H1 (cell line): Measurements from ENCODE around the gene PPP1R13B. TPM values are rescaled to one million over a fixed set of nuclear protein-coding genes. Genes with fewer than 3 reads are reported as not detected.

Source experiments
- CTCF ChIA-PET: fragments of 300-600 bp; sonication (Branson Sonifier 250); formaldehyde crosslinking; loops from one replicate; lab custom pipeline; 2021; ENCODE audit not compliant: partially characterized antibody; lab: Charles Lee
- POLR2A ChIA-PET: fragments of 300-600 bp; sonication (Branson Sonifier 250); formaldehyde crosslinking; loops from one replicate; lab custom pipeline; 2021; ENCODE audit warnings: inconsistent platforms; ENCODE audit not compliant: partially characterized antibody; lab: Charles Lee
- DNase-seq, 2 experiments: peaks; one replicate each; pipeline versions ENCODE4 v3.0.0 to v3.0.0-alpha.2; 2010 to 2022; ENCODE audit warnings: low spot score in 2 of 2, low read depth in 1 of 2, mixed read lengths in 1 of 2
- FAIRE-seq: peaks from 2 replicates; lab custom pipeline; 2011; peaks lifted over from hg19 to GRCh38; lab: Jason Lieb, UNC
- H2AFZ ChIP-seq: 2 replicates; pipeline ENCODE4 v1.8.1; 2012; ENCODE audit warnings: low read length, inconsistent platforms
- H2AK5ac ChIP-seq: 2 replicates; pipeline ENCODE4 v1.6.1; 2013; ENCODE audit warnings: low read depth, low read length
- H2BK120ac ChIP-seq: replicated peaks from 2 replicates; pipeline ENCODE3; 2013; ENCODE audit warnings: low read depth, low read length, inconsistent platforms
- H2BK12ac ChIP-seq: 2 replicates; pipeline ENCODE4 v1.6.1; 2013; ENCODE audit warnings: low read depth, low read length
- H2BK15ac ChIP-seq: 2 replicates; pipeline ENCODE4 v1.6.1; 2013; ENCODE audit warnings: low read length
- H2BK20ac ChIP-seq: 2 replicates; pipeline ENCODE4 v1.6.1; 2013; ENCODE audit warnings: low read length
- H2BK5ac ChIP-seq: 2 replicates; pipeline ENCODE4 v1.6.1; 2013; ENCODE audit warnings: low read depth, low read length
- H3K14ac ChIP-seq: 2 replicates; pipeline ENCODE4 v1.6.1; 2013; ENCODE audit warnings: inconsistent platforms; ENCODE audit not compliant: insufficient read length
- H3K18ac ChIP-seq: 2 replicates; pipeline ENCODE4 v1.6.1; 2013; ENCODE audit warnings: low read length; ENCODE audit errors: extremely low read depth
- H3K23ac ChIP-seq: 2 replicates; pipeline ENCODE4 v1.6.1; 2013; ENCODE audit warnings: inconsistent platforms; ENCODE audit not compliant: insufficient read length
- H3K23me2 ChIP-seq: 2 replicates; pipeline ENCODE4 v1.6.1; 2013; ENCODE audit warnings: low read depth, low read length
- H3K27ac ChIP-seq: 2 replicates; pipeline ENCODE4 v1.6.1; 2011; ENCODE audit warnings: low read depth, low read length, inconsistent platforms
- H3K27me3 ChIP-seq, 4 experiments: replicated peaks in 1 of 4; 1 replicate in 1 of 4; 2 replicates in 3 of 4; pipeline versions ENCODE4 v1.6.1 to v1.8.1; 2011 to 2013; ENCODE audit warnings: low read length in 3 of 4, mild to moderate bottlenecking in 3 of 4, inconsistent platforms in 2 of 4, mixed read lengths in 2 of 4, moderate library complexity in 1 of 4; ENCODE audit not compliant: control insufficient read depth in 3 of 4, insufficient read depth in 3 of 4; ENCODE audit errors: extremely low read depth in 1 of 4
- H3K36me3 ChIP-seq, 4 experiments: 2 replicates each; pipeline versions ENCODE4 v1.6.1 to v1.8.1; 2011 to 2013; ENCODE audit warnings: mild to moderate bottlenecking in 4 of 4, low read length in 3 of 4, moderate library complexity in 2 of 4, control low read depth in 1 of 4, inconsistent platforms in 1 of 4; ENCODE audit not compliant: insufficient read depth in 4 of 4, control insufficient read depth in 2 of 4
- H3K4ac ChIP-seq: replicated peaks from 2 replicates; pipeline ENCODE3; 2013; ENCODE audit warnings: low read length, low read depth, mixed read lengths, inconsistent platforms; ENCODE audit not compliant: insufficient read length
- H3K4me1 ChIP-seq, 4 experiments: replicated peaks in 1 of 4; 1 replicate in 1 of 4; 2 replicates in 3 of 4; pipeline versions ENCODE4 v1.6.1 to v1.8.1; 2011 to 2013; ENCODE audit warnings: low read length in 3 of 4, inconsistent platforms in 2 of 4, mixed read lengths in 1 of 4; ENCODE audit not compliant: insufficient read depth in 4 of 4, control insufficient read depth in 3 of 4
- H3K4me2 ChIP-seq, 2 experiments: 2 replicates each; pipeline versions ENCODE4 v1.6.1 to v1.8.1; 2011 to 2013; ENCODE audit warnings: low read depth in 2 of 2, low read length in 2 of 2, control low read depth in 1 of 2, inconsistent platforms in 1 of 2, mild to moderate bottlenecking in 1 of 2; ENCODE audit not compliant: insufficient read depth in 1 of 2
- H3K4me3 ChIP-seq, 4 experiments: fragments of 200-600, 300-600 bp in 1 of 4; sonication (generic), shearing (Covaris generic), sonication (Bioruptor Twin) in 1 of 4; 2 replicates each; pipeline versions ENCODE4 v1.5.1 to v1.8.1; 2011 to 2016; ENCODE audit warnings: low read length in 4 of 4, low read depth in 3 of 4, control low read depth in 2 of 4, inconsistent platforms in 2 of 4, mild to moderate bottlenecking in 2 of 4, mixed read lengths in 1 of 4, moderate library complexity in 1 of 4; ENCODE audit not compliant: insufficient read depth in 2 of 4; ENCODE audit errors: extremely low read depth in 1 of 4
- H3K56ac ChIP-seq: replicated peaks from 2 replicates; pipeline ENCODE3; 2013; ENCODE audit warnings: low read depth, mild to moderate bottlenecking, mixed read lengths, low read length, inconsistent platforms; ENCODE audit not compliant: insufficient read length
- H3K79me1 ChIP-seq: 2 replicates; pipeline ENCODE4 v1.6.1; 2013; ENCODE audit warnings: low read depth, low read length, control low read depth
- H3K79me2 ChIP-seq, 2 experiments: 2 replicates each; pipeline versions ENCODE4 v1.6.1 to v1.8.1; 2012 to 2013; ENCODE audit warnings: low read length in 2 of 2, mild to moderate bottlenecking in 2 of 2, inconsistent platforms in 1 of 2; ENCODE audit not compliant: insufficient read depth in 2 of 2, control insufficient read depth in 1 of 2
- H3K9ac ChIP-seq, 4 experiments: replicated peaks in 1 of 4; 1 replicate in 1 of 4; 2 replicates in 3 of 4; pipeline versions ENCODE4 v1.6.1 to v1.8.1; 2011 to 2013; ENCODE audit warnings: low read depth in 3 of 4, low read length in 3 of 4, control low read depth in 2 of 4, mild to moderate bottlenecking in 2 of 4, moderate library complexity in 2 of 4, inconsistent platforms in 1 of 4; ENCODE audit errors: extremely low read depth in 1 of 4
- H3K9me3 ChIP-seq, 2 experiments: 2 replicates each; pipeline versions ENCODE4 v1.6.1 to v1.8.1; 2012 to 2013; ENCODE audit warnings: mild to moderate bottlenecking in 2 of 2, moderate library complexity in 2 of 2, control low read depth in 1 of 2, inconsistent platforms in 1 of 2, low read depth in 1 of 2, low read length in 1 of 2, mixed read lengths in 1 of 2; ENCODE audit not compliant: insufficient read depth in 2 of 2
- H4K20me1 ChIP-seq, 2 experiments: replicated peaks in 1 of 2; 2 replicates each; pipeline versions ENCODE3 to v1.8.1; 2011 to 2013; ENCODE audit warnings: inconsistent platforms in 2 of 2, low read length in 2 of 2, mild to moderate bottlenecking in 1 of 2; ENCODE audit not compliant: insufficient read depth in 2 of 2, control insufficient read depth in 1 of 2
- H4K5ac ChIP-seq: 2 replicates; pipeline ENCODE4 v1.6.1; 2013; ENCODE audit warnings: low read length, low read depth, mixed read lengths, inconsistent platforms; ENCODE audit not compliant: insufficient read length
- H4K8ac ChIP-seq: 2 replicates; pipeline ENCODE4 v1.8.0; 2013; ENCODE audit warnings: mild to moderate bottlenecking, moderate library complexity, low read length, inconsistent platforms; ENCODE audit not compliant: insufficient read depth; ENCODE audit errors: extremely low read depth
- H4K91ac ChIP-seq: replicated peaks from 2 replicates; pipeline ENCODE3; 2013; ENCODE audit warnings: low read length, mixed read lengths, inconsistent platforms; ENCODE audit not compliant: insufficient read length
- HDAC2 ChIP-seq, 2 experiments: fragments of 300-600 bp in 1 of 2; sonication (generic) in 1 of 2; IDR thresholded peaks; 2 replicates each; pipeline ENCODE4 v1.6.1; 2011 to 2012; ENCODE audit warnings: low read depth in 2 of 2, low read length in 2 of 2, mild to moderate bottlenecking in 2 of 2, moderate library complexity in 2 of 2, borderline replicate concordance in 1 of 2, inconsistent platforms in 1 of 2
- POLR2AphosphoS5 ChIP-seq: IDR thresholded peaks from 2 replicates; pipeline ENCODE4 v1.6.1; 2011; ENCODE audit warnings: low read depth, low read length
- RAD21 ChIP-seq, 2 experiments: IDR thresholded peaks in 1 of 2; conservative IDR thresholded peaks in 1 of 2; 2 replicates each; pipeline ENCODE4 v1.6.1; 2011; ENCODE audit warnings: low read depth in 2 of 2, low read length in 2 of 2, improper control_type of control experiment in 1 of 2, inconsistent platforms in 1 of 2, mild to moderate bottlenecking in 1 of 2, moderate library complexity in 1 of 2
- RNF2 ChIP-seq: fragments of 200-900, 300-1000 bp; sonication (generic); IDR thresholded peaks from 2 replicates; pipeline ENCODE4 v1.7.1; 2016; ENCODE audit warnings: borderline replicate concordance, low read depth, mild to moderate bottlenecking, antibody characterized with exemption, low read length; ENCODE audit not compliant: poor library complexity, severe bottlenecking; ENCODE audit errors: missing control alignments
- SP2 ChIP-seq: IDR thresholded peaks from 2 replicates; pipeline ENCODE4 v1.6.1; 2012; ENCODE audit warnings: mild to moderate bottlenecking, low read length, inconsistent platforms
- WGBS, 2 experiments: shearing (Covaris generic) in 1 of 2; methylation state at CpG; one replicate each; pipeline versions ENCODE4 v1.1.6 to v1.1.7; 2013 to 2015; ENCODE audit warnings: low lambda C conversion rate in 2 of 2, mixed read lengths in 2 of 2, inconsistent platforms in 1 of 2, low coverage in 1 of 2, missing lambda C conversion rate in 1 of 2; ENCODE audit not compliant: insufficient replicate concordance in 2 of 2, insufficient coverage in 1 of 2, insufficient read length in 1 of 2; ENCODE audit errors: extremely low coverage in 1 of 2, missing lambda C conversion rate in 1 of 2; 5-methylcytosine and 5-hydroxymethylcytosine counted together
- polyA plus RNA-seq, 7 experiments: library from polyadenylated mRNA; depleted of rRNA in 3 of 7; stranded (reverse) in 5 of 7; unstranded in 2 of 7; fragments of >200 nt in 5 of 7; fragments of 200-250 nt in 2 of 7; gene quantifications; 1 replicate in 5 of 7; 2 replicates in 1 of 7; 4 replicates in 1 of 7; pipeline versions ENCODE4 v1.2.1 to v1.2.3, GENCODE V29; 2011 to 2013; ENCODE audit warnings: missing spikeins in 2 of 7, mixed read lengths in 2 of 7
- total RNA-seq: library from RNA; stranded (reverse); fragmentation: NEBNext Ultra II Directional; extraction: Animal tissue kit (Norgen Biotek cat#: 25700); gene quantifications from 2 replicates; pipeline ENCODE4 v1.2.1, GENCODE V29; 2021

The PPP1R13B gene
- total and polyA plus RNA-seq, 2 of the 8 experiments (the other 6 are each of a cell fraction or from before 2014, with no cell fraction given) = 2.6 to 8.9 TPM

- Histone ChIP-seq H2BK5ac (no peak overlapping the region), H3K27ac (no peak overlapping the region), H2AK5ac (no peak overlapping the region), H3K36me3 (no peaks in the 10 kb centered on the region; a peak in 2 of 8 replicates), H3K56ac (no peak overlapping the region), H3K79me1 (no peaks in the 10 kb centered on the region), H3K27me3 (no peaks in the 10 kb centered on the region; a peak in 1 of 7 replicates), H3K79me2 (no peaks in the 10 kb centered on the region), H3K4me1 (no peaks in the 10 kb centered on the region; a peak in 1 of 7 replicates), H3K18ac (no peak overlapping the region), H2BK15ac (no peak overlapping the region), H3K23ac (no peak overlapping the region), H3K9me3 (no peaks in the 10 kb centered on the region), H2BK120ac (no peak overlapping the region), H4K8ac (no peak overlapping the region), H3K4ac (no peak overlapping the region), H3K4me2 (no peak overlapping the region), H3K14ac (no peak overlapping the region), H2AFZ (no peak overlapping the region), H4K20me1 (peaks cover 0 to 2% of the 10 kb centered on the region in 2 experiments), H3K23me2 (no peaks in the 10 kb centered on the region), H2BK20ac (no peak overlapping the region), H3K4me3 (no peak overlapping the region), H4K5ac (no peak overlapping the region), H3K9ac (no peak overlapping the region), H4K91ac (no peak overlapping the region), H2BK12ac (no peak overlapping the region)
- FAIRE-seq (no peak), DNase-seq (no peak)
- ChIA-PET POLR2A (interaction anchor here (1.2 to 2.2 kb wide), 2 partner anchors 9 to 11 kb away, joined by 5 to 6 read pairs; no protein-coding TSS in a partner anchor), CTCF (interaction anchor here (0.6 to 1.9 kb wide), 7 partner anchors 9 to 248 kb away, joined by 3 to 5 read pairs (median 4); no protein-coding TSS in a partner anchor)
- no peak for TF ChIP-seq RAD21 (IDR thresholded peaks at IDR 0.05 in 1 of 2, conservative IDR thresholded peaks at IDR 0.05 in 1 of 2; ENCODE audit: low read depth in 2 of 2, low read length in 2 of 2)
- no peak for TF ChIP-seq POLR2AphosphoS5
- no peak for TF ChIP-seq HDAC2 (IDR thresholded peaks at IDR 0.05; ENCODE audit: borderline replicate concordance in 1 of 2, low read depth in 2 of 2, low read length in 2 of 2)
- TF ChIP-seq RNF2 = no peak
- TF ChIP-seq SP2 = no peak
- WGBS, 2 experiments = 88% methylated on average over 5 of the region's 5 CpGs; no CpG with 5 or more reads in 1 of the 2 experiments
Observed at GRCh38 chr14:103745424-103745823, 102.0 kb downstream of the PPP1R13B start.
